Measurements from ENCODE around the gene ELAPOR2.
"Not testable (repeated sequence)": the region's sequence is repeated elsewhere in the genome, so short reads cannot be mapped to it uniquely, and the experiment has no call there.

The ELAPOR2 gene

GRCh38 chr7:87060288-87060537 is 759 bp upstream of the ELAPOR2 start:
- ChIA-PET CTCF (interaction anchor here (0.5 to 2.1 kb wide), 4 partner anchors 89 to 161 kb away, joined by 3 to 20 read pairs (median 4); no protein-coding TSS in a partner anchor), POLR2A (no interaction called here)
- WGBS (ENCODE audit: insufficient coverage), result 100% methylated on average over 2 of the region's 2 CpGs
- Histone ChIP-seq H3K4me1 (ENCODE audit: control extremely low read depth in 1 of 4, control insufficient read depth in 4 of 4, insufficient read depth in 4 of 4, low read length in 3 of 4) (peaks cover 7 to 14% (median 11%) of the 10 kb centered on the region in 4 experiments), H3K4me3 (ENCODE audit: control insufficient read depth in 1 of 7, extremely low read depth in 1 of 7, insufficient read depth in 4 of 7, low read depth in 2 of 7, low read length in 6 of 7) (peak overlapping the region in 6 of 7 experiments; percentile 67 to 92 (median 76)), H3K27me3 (replicated peaks in 2 of 5; ENCODE audit: control insufficient read depth in 4 of 5, insufficient read depth in 5 of 5, low read length in 4 of 5) (peaks cover 0 to 2% (median 0%) of the 10 kb centered on the region in 5 experiments), H3K9me3 (ENCODE audit: control extremely low read depth in 1 of 5, control insufficient read depth in 4 of 5, insufficient read depth in 2 of 5, low read depth in 1 of 5, low read length in 4 of 5) (no peaks in the 10 kb centered on the region), H3K36me3 (ENCODE audit: control insufficient read depth in 4 of 4, insufficient read depth in 4 of 4, low read length in 3 of 4) (no peaks in the 10 kb centered on the region), H3K27ac (ENCODE audit: insufficient read depth in 1 of 2, low read depth in 1 of 2, low read length in 2 of 2, poor library complexity in 1 of 2, severe bottlenecking in 2 of 2) (peak overlapping the region in 1 of 2 experiments; percentile 41)
- peak in 1 of 3 donors; percentile 1 for DNase-seq

- H3K4me1 ChIP-seq (ENCODE audit: control extremely low read depth in 1 of 4, control insufficient read depth in 4 of 4, insufficient read depth in 4 of 4, low read length in 3 of 4), result peaks cover 7 to 14% (median 11%) of the 10 kb centered on the region in 4 experiments
- peaks cover 0 to 2% (median 0%) of the 10 kb centered on the region in 5 experiments for H3K27me3 ChIP-seq (replicated peaks in 2 of 5; ENCODE audit: control insufficient read depth in 4 of 5, insufficient read depth in 5 of 5, low read length in 4 of 5)
- peak overlapping the region; percentile 68 to 92 (median 75) for H3K4me3 ChIP-seq (ENCODE audit: control insufficient read depth in 1 of 7, extremely low read depth in 1 of 7, insufficient read depth in 4 of 7, low read depth in 2 of 7, low read length in 6 of 7)
- DNase-seq, result peak; percentile 11 to 71 (median 57)
- under 1% methylated on average over 38 of the region's 40 CpGs for WGBS (ENCODE audit: insufficient coverage)
- no peaks in the 10 kb centered on the region for H3K36me3 ChIP-seq (ENCODE audit: control insufficient read depth in 4 of 4, insufficient read depth in 4 of 4, low read length in 3 of 4)
- peak overlapping the region in 1 of 2 experiments; percentile 14 for H3K27ac ChIP-seq (ENCODE audit: insufficient read depth in 1 of 2, low read depth in 1 of 2, low read length in 2 of 2, poor library complexity in 1 of 2, severe bottlenecking in 2 of 2)
- ChIA-PET CTCF (interaction anchor here (0.8 to 2.1 kb wide), 7 partner anchors 55 to 162 kb away, joined by 3 to 20 read pairs (median 3); no protein-coding TSS in a partner anchor), POLR2A (interaction anchor here (0.6 to 0.7 kb wide), 3 partner anchors 46 to 94 kb away, joined by 3 to 4 read pairs (median 3); no protein-coding TSS in a partner anchor)
- no peaks in the 10 kb centered on the region for H3K9me3 ChIP-seq (ENCODE audit: control extremely low read depth in 1 of 5, control insufficient read depth in 4 of 5, insufficient read depth in 2 of 5, low read depth in 1 of 5, low read length in 4 of 5)
Observed at GRCh38 chr7:87058744-87059524, 520 bp downstream of the ELAPOR2 start.

- H3K9me3 ChIP-seq (ENCODE audit: control extremely low read depth in 1 of 5, control insufficient read depth in 4 of 5, insufficient read depth in 2 of 5, low read depth in 1 of 5, low read length in 4 of 5), result no peaks in the 10 kb centered on the region
- peak overlapping the region in 1 of 2 experiments; percentile 58 for H3K27ac ChIP-seq (ENCODE audit: insufficient read depth in 1 of 2, low read depth in 1 of 2, low read length in 2 of 2, poor library complexity in 1 of 2, severe bottlenecking in 2 of 2)
- peaks cover 0 to 2% (median 0%) of the 10 kb centered on the region in 5 experiments for H3K27me3 ChIP-seq (replicated peaks in 2 of 5; ENCODE audit: control insufficient read depth in 4 of 5, insufficient read depth in 5 of 5, low read length in 4 of 5)
- H3K4me1 ChIP-seq (ENCODE audit: control extremely low read depth in 1 of 4, control insufficient read depth in 4 of 4, insufficient read depth in 4 of 4, low read length in 3 of 4), result peaks cover 7 to 14% (median 11%) of the 10 kb centered on the region in 4 experiments
- 100% methylated on average over 1 of the region's 2 CpGs for WGBS (ENCODE audit: insufficient coverage)
- H3K4me3 ChIP-seq (ENCODE audit: control insufficient read depth in 1 of 7, extremely low read depth in 1 of 7, insufficient read depth in 4 of 7, low read depth in 2 of 7, low read length in 6 of 7), result no peak overlapping the region
- ChIA-PET CTCF (interaction anchor here (1.2 to 1.5 kb wide), 3 partner anchors 91 to 96 kb away, joined by 3 to 5 read pairs (median 3); partner anchors contain the start of gene DMTF1), POLR2A (no interaction called here)
- H3K36me3 ChIP-seq (ENCODE audit: control insufficient read depth in 4 of 4, insufficient read depth in 4 of 4, low read length in 3 of 4), result no peaks in the 10 kb centered on the region
- no peak for DNase-seq
Observed at GRCh38 chr7:87057210-87057609, 2.2 kb downstream of the ELAPOR2 start.

- Histone ChIP-seq H3K4me3 (ENCODE audit: control insufficient read depth in 1 of 7, extremely low read depth in 1 of 7, insufficient read depth in 4 of 7, low read depth in 2 of 7, low read length in 6 of 7) (no peak overlapping the region), H3K4me1 (ENCODE audit: control extremely low read depth in 1 of 4, control insufficient read depth in 4 of 4, insufficient read depth in 4 of 4, low read length in 3 of 4) (peaks cover 7 to 14% (median 11%) of the 10 kb centered on the region in 4 experiments), H3K36me3 (ENCODE audit: control insufficient read depth in 4 of 4, insufficient read depth in 4 of 4, low read length in 3 of 4) (no peaks in the 10 kb centered on the region), H3K27ac (ENCODE audit: insufficient read depth in 1 of 2, low read depth in 1 of 2, low read length in 2 of 2, poor library complexity in 1 of 2, severe bottlenecking in 2 of 2) (peak overlapping the region in 1 of 2 experiments; percentile 58), H3K27me3 (replicated peaks in 2 of 5; ENCODE audit: control insufficient read depth in 4 of 5, insufficient read depth in 5 of 5, low read length in 4 of 5) (peaks cover 0 to 2% (median 0%) of the 10 kb centered on the region in 5 experiments), H3K9me3 (ENCODE audit: control extremely low read depth in 1 of 5, control insufficient read depth in 4 of 5, insufficient read depth in 2 of 5, low read depth in 1 of 5, low read length in 4 of 5) (no peaks in the 10 kb centered on the region)
- ChIA-PET CTCF (interaction anchor here (1.0 to 1.9 kb wide), 4 partner anchors 43 to 125 kb away, joined by 3 to 8 read pairs (median 4); no protein-coding TSS in a partner anchor), POLR2A (no interaction called here)
- WGBS (ENCODE audit: insufficient coverage), result 87% methylated on average over 3 of the region's 3 CpGs
- no peak for DNase-seq
Observed at GRCh38 chr7:87056346-87056745, 3.1 kb downstream of the ELAPOR2 start.

GRCh38 chr7:87048839-87049238 is 10.6 kb downstream of the ELAPOR2 start:
- DNase-seq, result no peak
- WGBS (ENCODE audit: insufficient coverage), result no CpG with 5 or more reads among the region's 1 CpG
- CTCF ChIA-PET, result no interaction called here
- no peaks in the 10 kb centered on the region for H3K36me3 ChIP-seq (ENCODE audit: control insufficient read depth in 4 of 4, insufficient read depth in 4 of 4, low read length in 3 of 4)
- POLR2A ChIA-PET, result interaction anchor here (0.5 kb wide), 1 partner anchor 103 kb away, joined by 3 read pairs; no protein-coding TSS in a partner anchor
- no peak overlapping the region for H3K27ac ChIP-seq (ENCODE audit: insufficient read depth in 1 of 2, low read depth in 1 of 2, low read length in 2 of 2, poor library complexity in 1 of 2, severe bottlenecking in 2 of 2)
- H3K4me1 ChIP-seq (ENCODE audit: control extremely low read depth in 1 of 4, control insufficient read depth in 4 of 4, insufficient read depth in 4 of 4, low read length in 3 of 4), result no peaks in the 10 kb centered on the region
- no peaks in the 10 kb centered on the region for H3K27me3 ChIP-seq (replicated peaks in 2 of 5; ENCODE audit: control insufficient read depth in 4 of 5, insufficient read depth in 5 of 5, low read length in 4 of 5)
- H3K4me3 ChIP-seq (ENCODE audit: control insufficient read depth in 1 of 7, extremely low read depth in 1 of 7, insufficient read depth in 4 of 7, low read depth in 2 of 7, low read length in 6 of 7), result no peak overlapping the region
- peaks cover 0 to 2% (median 0%) of the 10 kb centered on the region in 5 experiments for H3K9me3 ChIP-seq (ENCODE audit: control extremely low read depth in 1 of 5, control insufficient read depth in 4 of 5, insufficient read depth in 2 of 5, low read depth in 1 of 5, low read length in 4 of 5)

GRCh38 chr7:87046456-87046855 is 13.0 kb downstream of the ELAPOR2 start:
- ChIA-PET CTCF (no interaction called here), POLR2A (no interaction called here)
- Histone ChIP-seq H3K27ac (ENCODE audit: insufficient read depth in 1 of 2, low read depth in 1 of 2, low read length in 2 of 2, poor library complexity in 1 of 2, severe bottlenecking in 2 of 2) (no peak overlapping the region), H3K4me3 (ENCODE audit: control insufficient read depth in 1 of 7, extremely low read depth in 1 of 7, insufficient read depth in 4 of 7, low read depth in 2 of 7, low read length in 6 of 7) (no peak overlapping the region), H3K27me3 (replicated peaks in 2 of 5; ENCODE audit: control insufficient read depth in 4 of 5, insufficient read depth in 5 of 5, low read length in 4 of 5) (no peaks in the 10 kb centered on the region), H3K4me1 (ENCODE audit: control extremely low read depth in 1 of 4, control insufficient read depth in 4 of 4, insufficient read depth in 4 of 4, low read length in 3 of 4) (no peaks in the 10 kb centered on the region), H3K9me3 (ENCODE audit: control extremely low read depth in 1 of 5, control insufficient read depth in 4 of 5, insufficient read depth in 2 of 5, low read depth in 1 of 5, low read length in 4 of 5) (peaks cover 0 to 2% (median 0%) of the 10 kb centered on the region in 5 experiments), H3K36me3 (ENCODE audit: control insufficient read depth in 4 of 4, insufficient read depth in 4 of 4, low read length in 3 of 4) (no peaks in the 10 kb centered on the region)
- WGBS (ENCODE audit: insufficient coverage), result 100% methylated on average over 5 of the region's 5 CpGs
- no peak for DNase-seq

- H3K27me3 ChIP-seq (replicated peaks in 2 of 5; ENCODE audit: control insufficient read depth in 4 of 5, insufficient read depth in 5 of 5, low read length in 4 of 5); H3K9me3 ChIP-seq (ENCODE audit: control extremely low read depth in 1 of 5, control insufficient read depth in 4 of 5, insufficient read depth in 2 of 5, low read depth in 1 of 5, low read length in 4 of 5); H3K4me1 ChIP-seq (ENCODE audit: control extremely low read depth in 1 of 4, control insufficient read depth in 4 of 4, insufficient read depth in 4 of 4, low read length in 3 of 4); POLR2A ChIA-PET; DNase-seq; H3K36me3 ChIP-seq (ENCODE audit: control insufficient read depth in 4 of 4, insufficient read depth in 4 of 4, low read length in 3 of 4); H3K4me3 ChIP-seq (ENCODE audit: control insufficient read depth in 1 of 7, extremely low read depth in 1 of 7, insufficient read depth in 4 of 7, low read depth in 2 of 7, low read length in 6 of 7); H3K27ac ChIP-seq (ENCODE audit: insufficient read depth in 1 of 2, low read depth in 1 of 2, low read length in 2 of 2, poor library complexity in 1 of 2, severe bottlenecking in 2 of 2); CTCF ChIA-PET: not testable (repeated sequence)
- no CpG with 5 or more reads among the region's 2 CpGs for WGBS (ENCODE audit: insufficient coverage)
Observed at GRCh38 chr7:87044713-87045112, 14.7 kb downstream of the ELAPOR2 start.

Measured in common myeloid progenitor, CD34-positive (primary cell).